TTC549 (cell line): ENCODE results near the gene TMEM242.
"Not testable (repeated sequence)": the region's sequence is repeated elsewhere in the genome, so short reads cannot be mapped to it uniquely, and the experiment has no call there.

Experiments
- FAIRE-seq: peaks from 2 replicates; lab custom pipeline; 2012; peaks lifted over from hg19 to GRCh38; lab: Jason Lieb, UNC

Gene TMEM242

GRCh38 chr6:157323255-157323965 lies at the start of gene TMEM242:
Gene TMEM242, minus strand, starts transcription at chr6:157323519. Its CDS starts 20 bp downstream, at chr6:157323499.
- no peak for FAIRE-seq

GRCh38 chr6:157372501-157373280 lies 49.4 kb upstream of the TMEM242 start:
- FAIRE-seq: no peak

GRCh38 chr6:157370755-157371154 lies 47.4 kb upstream of the TMEM242 start:
- FAIRE-seq: no peak

GRCh38 chr6:157368359-157369049 lies 45.2 kb upstream of the TMEM242 start:
- FAIRE-seq: no peak

- FAIRE-seq: no peak
These were observed 43.3 kb upstream of the TMEM242 start for GRCh38 chr6:157366648-157367047.

- no peak for FAIRE-seq
These were observed 41.4 kb upstream of the TMEM242 start for GRCh38 chr6:157364705-157365104.

GRCh38 chr6:157361886-157362285 lies 38.6 kb upstream of the TMEM242 start:
- no peak for FAIRE-seq

- FAIRE-seq: no peak
These were observed 35.0 kb upstream of the TMEM242 start for GRCh38 chr6:157358287-157358686.

- no peak for FAIRE-seq
These were observed 23.1 kb upstream of the TMEM242 start for GRCh38 chr6:157346373-157346772.

GRCh38 chr6:157343732-157344131 lies 20.4 kb upstream of the TMEM242 start:
- FAIRE-seq: no peak

- no peak for FAIRE-seq
These were observed 16.1 kb upstream of the TMEM242 start for GRCh38 chr6:157339432-157339831.

- FAIRE-seq: no peak
These were observed 14.4 kb upstream of the TMEM242 start for GRCh38 chr6:157337751-157338150.

- not testable (repeated sequence) for FAIRE-seq
These were observed 14.0 kb upstream of the TMEM242 start for GRCh38 chr6:157337276-157337675.

GRCh38 chr6:157335829-157336228 lies 12.5 kb upstream of the TMEM242 start:
- FAIRE-seq: no peak

- no peak for FAIRE-seq
These were observed 10.6 kb upstream of the TMEM242 start for GRCh38 chr6:157333956-157334355.

GRCh38 chr6:157333537-157333936 lies 10.2 kb upstream of the TMEM242 start:
- FAIRE-seq: no peak

GRCh38 chr6:157332813-157333212 lies 9.5 kb upstream of the TMEM242 start:
- no peak for FAIRE-seq

- no peak for FAIRE-seq
These were observed 7.5 kb upstream of the TMEM242 start for GRCh38 chr6:157330831-157331230.

GRCh38 chr6:157329829-157330228 lies 6.5 kb upstream of the TMEM242 start:
- FAIRE-seq: no peak

GRCh38 chr6:157328108-157328692 lies 4.9 kb upstream of the TMEM242 start:
- FAIRE-seq: no peak

- no peak for FAIRE-seq
These were observed 3.7 kb upstream of the TMEM242 start for GRCh38 chr6:157326979-157327378.

- FAIRE-seq: no peak
These were observed 1.9 kb upstream of the TMEM242 start for GRCh38 chr6:157325069-157325805.
